Left cardiac atrium (tissue), 4 donors: Measurements from ENCODE around the gene AVPR1B. TPM values are rescaled to one million over a fixed set of nuclear protein-coding genes. Genes with fewer than 3 reads are reported as not detected.

Experiments used
- ATAC-seq, 2 donors: fragments of 200-7000 bp; cut with Tn5 transposase; one replicate each; pipeline ENCODE4 v1.9.1; 2020; ENCODE audit warnings: mild to moderate bottlenecking in 2 of 2, moderate library complexity in 2 of 2
- DNase-seq: peaks from one replicate; pipeline ENCODE4 v3.0.0-alpha.2; 2020
- intact Hi-C, 2 donors: fragments of 100-400 bp; cut with DNase I; formaldehyde crosslinking; loops; one replicate each; pipeline versions ENCODE4 v1.14.1 to v1.15.1; 2022 to 2023
- long read RNA-seq: library from polyadenylated mRNA; unstranded; transcript quantifications from one replicate; pipeline ENCODE4 v2.0.0, GENCODE V29; 2021
- total RNA-seq, 2 donors: library from RNA; stranded (reverse); fragmentation: NEBNext Ultra II Directional; extraction: Animal tissue kit (Norgen Biotek cat#: 25700); gene quantifications; one replicate each; pipeline ENCODE4 v1.2.1, GENCODE V29; 2021
- donor health status: DM: no; HTN: yes; CAD: no.
- donor health status: DM: no; HTN: yes; CAD: no; lungs with severe emphysema.
- donor health status: DM: yes; HTN: yes; CAD: no.
- donor health status: Dilated cardiomyopathy.

Gene AVPR1B, protein sequence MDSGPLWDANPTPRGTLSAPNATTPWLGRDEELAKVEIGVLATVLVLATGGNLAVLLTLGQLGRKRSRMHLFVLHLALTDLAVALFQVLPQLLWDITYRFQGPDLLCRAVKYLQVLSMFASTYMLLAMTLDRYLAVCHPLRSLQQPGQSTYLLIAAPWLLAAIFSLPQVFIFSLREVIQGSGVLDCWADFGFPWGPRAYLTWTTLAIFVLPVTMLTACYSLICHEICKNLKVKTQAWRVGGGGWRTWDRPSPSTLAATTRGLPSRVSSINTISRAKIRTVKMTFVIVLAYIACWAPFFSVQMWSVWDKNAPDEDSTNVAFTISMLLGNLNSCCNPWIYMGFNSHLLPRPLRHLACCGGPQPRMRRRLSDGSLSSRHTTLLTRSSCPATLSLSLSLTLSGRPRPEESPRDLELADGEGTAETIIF
- total RNA-seq: not detected
- long read RNA-seq: 0 reads

DNA sequence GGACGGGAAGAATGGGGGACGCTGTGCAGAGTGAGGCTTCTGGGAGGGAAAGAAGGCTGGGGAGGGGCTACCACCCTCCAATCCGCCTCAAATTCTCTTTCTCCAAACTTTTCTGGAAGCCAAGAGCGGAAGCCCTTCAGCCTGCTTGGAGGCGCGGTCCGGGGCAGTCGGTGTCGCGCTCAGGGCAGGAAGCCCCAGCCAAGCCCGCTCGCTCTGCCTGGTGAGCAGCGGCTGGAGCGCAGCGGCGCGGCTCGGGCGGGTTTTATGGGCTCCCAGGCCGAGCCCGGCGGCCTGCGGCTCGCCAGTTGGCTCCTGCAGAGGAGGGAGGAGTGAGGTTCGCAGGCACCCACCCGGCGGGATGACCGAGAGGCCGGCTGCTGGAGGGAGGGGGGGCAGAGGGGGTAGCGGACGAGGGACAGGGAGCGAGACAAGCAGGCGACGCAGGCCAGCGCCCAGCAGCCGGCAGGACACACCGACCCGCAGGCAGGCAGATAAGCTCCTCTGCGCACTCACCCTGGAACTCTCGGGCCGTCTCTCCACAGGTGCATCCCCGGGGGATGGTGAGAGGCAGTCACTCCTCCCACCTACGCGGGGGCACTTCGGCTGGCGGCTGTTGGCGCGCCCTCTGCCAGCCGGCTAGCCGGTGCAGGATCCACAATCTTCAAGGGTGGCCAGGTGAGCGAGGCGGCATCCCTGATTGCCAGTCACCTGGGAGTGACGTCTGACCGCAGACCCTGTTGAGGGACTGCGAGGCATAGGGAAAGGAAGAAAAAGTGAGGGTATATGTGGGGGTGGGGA lies at the start of gene AVPR1B:
AVPR1B (minus strand) TSS at position 238 of the 798 bp plus-strand sequence. CDS start 498 bp downstream, outside the sequence.
- peak; percentile 71 for DNase-seq

DNA sequence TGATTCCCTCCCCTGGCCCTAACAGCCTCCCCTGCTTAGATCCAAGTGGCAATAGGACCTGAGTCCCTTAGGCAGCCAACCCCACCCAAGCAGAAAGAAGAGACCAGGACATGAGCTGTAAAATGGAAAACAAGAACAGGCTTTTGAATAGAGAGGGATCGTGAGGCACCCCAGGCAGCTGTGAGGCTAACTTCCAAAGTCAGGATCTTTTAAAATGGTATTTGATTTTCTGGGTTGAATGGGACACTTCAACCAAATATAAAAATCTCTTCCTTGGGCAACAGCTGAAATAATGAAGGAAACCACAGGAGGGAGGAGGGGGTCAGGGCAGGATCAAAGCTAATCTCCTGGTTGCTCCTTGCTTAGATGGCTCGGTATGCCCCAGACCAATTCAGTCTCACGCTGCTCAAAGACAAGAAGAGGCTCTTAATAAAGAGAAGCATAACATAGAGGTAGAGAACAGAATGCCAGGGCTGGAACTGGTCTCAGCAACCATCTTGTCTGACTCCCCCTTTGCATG lies 28.6 kb upstream of the AVPR1B start:
- no peak for DNase-seq
- intact Hi-C loops: no loop called here

More for the DNA sequence above, at the start of gene AVPR1B:
- peak; percentile 91 to 92 for ATAC-seq
- intact Hi-C loops: loop anchor here in 1 of 2 donors (10.0 kb wide), 1 partner anchor 203 kb away; no protein-coding TSS in a partner anchor

DNA sequence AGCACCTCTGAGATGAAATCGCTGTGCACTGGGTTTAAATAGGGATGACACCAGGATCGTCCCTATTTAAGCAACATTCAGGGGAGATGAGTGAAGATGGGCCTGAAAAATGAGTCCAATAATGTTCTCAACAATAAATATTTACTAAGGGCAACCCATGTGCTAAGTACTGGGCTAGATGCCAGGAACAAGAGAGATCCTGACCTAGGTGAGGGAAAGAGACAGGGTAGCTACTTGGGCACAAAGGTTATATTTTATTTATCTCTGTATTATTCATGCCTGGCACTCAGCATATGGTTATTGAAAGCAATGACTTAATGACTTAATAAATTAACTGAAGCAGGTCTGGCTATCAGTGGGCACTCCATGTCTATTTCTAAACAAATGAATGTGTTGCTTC lies 27.4 kb upstream of the AVPR1B start:
- no peak for DNase-seq
- no peak for ATAC-seq

More for the DNA sequence above, 28.6 kb upstream of the AVPR1B start:
- no peak for ATAC-seq

DNA sequence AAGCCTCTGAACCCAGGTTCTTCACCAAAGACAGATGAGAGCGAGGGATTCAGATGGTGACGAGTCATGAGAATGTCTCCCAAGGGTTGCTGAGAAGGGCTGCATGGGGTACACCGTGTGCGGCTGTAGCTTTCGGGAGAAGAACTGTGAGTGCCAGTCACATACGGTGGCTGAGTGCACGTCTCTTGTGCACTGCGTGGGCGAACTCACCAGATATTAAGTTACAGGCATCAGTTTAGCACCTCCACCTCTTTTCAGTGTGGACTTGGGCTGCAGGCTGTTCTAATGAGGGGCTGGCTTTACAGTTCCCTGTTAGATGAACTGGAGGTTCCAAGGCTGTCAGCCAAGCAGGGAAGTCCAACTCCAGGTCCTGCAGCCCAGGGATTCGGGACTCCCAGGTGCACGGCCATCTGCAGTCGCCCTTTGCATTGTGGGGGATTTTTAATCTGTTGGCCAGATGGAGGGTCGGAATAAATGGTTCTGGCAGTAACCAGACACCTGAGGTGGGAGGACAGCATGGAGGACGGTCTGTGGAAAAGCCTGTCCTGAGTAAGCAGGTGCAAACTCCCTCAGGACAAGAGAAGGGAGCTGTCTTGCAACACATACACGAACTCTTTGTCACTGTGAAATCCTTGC lies 26.5 kb upstream of the AVPR1B start:
- intact Hi-C loops: no loop called here
- ATAC-seq: no peak
- no peak for DNase-seq

More for the DNA sequence above, 27.4 kb upstream of the AVPR1B start:
- intact Hi-C loops: no loop called here

- intact Hi-C loops: no loop called here
- ATAC-seq (no peak), DNase-seq (no peak)
Observed at GRCh38 chr1:206142770-206143169, 25.6 kb upstream of the AVPR1B start.

GRCh38 chr1:206142011-206142410 lies 24.8 kb upstream of the AVPR1B start:
- intact Hi-C loops: no loop called here
- ATAC-seq (no peak), DNase-seq (no peak)

DNA sequence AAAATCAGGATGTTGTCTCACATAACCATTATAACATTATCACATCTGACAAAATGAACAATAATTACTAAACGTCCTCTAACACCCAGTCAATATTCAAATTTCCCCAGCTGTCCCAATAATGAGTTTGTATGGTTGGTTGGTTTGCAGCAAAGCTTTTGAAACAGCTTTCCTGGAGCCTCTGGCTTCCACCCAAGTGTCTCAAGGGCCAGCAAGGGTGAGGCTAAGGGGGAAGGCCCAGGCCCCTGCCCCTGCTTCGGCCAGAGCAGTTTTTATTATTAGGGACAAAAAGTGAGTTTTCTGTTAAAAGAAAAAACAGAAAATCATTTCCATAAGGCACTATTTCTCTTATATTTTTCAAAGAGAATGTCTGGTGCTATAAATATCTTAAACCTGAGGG lies 19.1 kb upstream of the AVPR1B start:
- intact Hi-C loops: no loop called here
- no peak for ATAC-seq
- DNase-seq: no peak

- ATAC-seq (no peak), DNase-seq (no peak)
- intact Hi-C loops: no loop called here
Observed at GRCh38 chr1:206135248-206135647, 18.1 kb upstream of the AVPR1B start.

DNA sequence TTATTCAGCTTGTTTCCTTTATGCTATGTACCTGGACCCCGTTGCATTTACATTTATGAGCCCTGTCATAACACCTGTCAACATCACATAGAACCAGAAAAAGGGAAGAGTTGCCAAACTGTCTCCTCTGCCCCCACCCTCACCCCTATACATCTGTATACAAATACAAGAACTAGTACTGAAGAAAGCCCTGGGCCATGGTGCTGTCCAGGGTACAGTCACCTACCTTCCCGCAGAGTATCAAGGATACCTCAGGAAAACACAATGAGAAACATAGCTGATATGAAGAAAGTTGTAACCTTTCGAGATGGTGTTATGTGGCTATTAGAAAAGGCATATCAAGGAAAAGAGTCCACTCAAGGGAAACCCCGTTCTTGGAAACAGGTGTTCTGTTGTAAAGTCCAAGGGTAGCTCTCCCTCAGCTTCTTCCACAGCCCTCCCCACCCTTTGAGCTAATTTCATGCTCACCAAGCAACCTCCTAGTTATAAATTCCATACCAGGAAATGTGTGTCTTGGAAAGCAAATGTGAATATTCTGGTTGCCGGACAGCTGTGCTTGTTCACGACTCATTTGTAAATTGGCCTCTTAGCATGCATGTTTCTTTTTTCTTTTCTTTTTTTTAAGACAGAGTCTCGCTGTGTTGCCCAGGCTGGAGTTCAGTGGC lies 16.7 kb upstream of the AVPR1B start:
- intact Hi-C loops: no loop called here
- ATAC-seq: no peak
- DNase-seq: no peak

- no peak for DNase-seq
- intact Hi-C loops: no loop called here
- ATAC-seq: peak; percentile 34 to 49
Observed at GRCh38 chr1:206131037-206131436, 13.8 kb upstream of the AVPR1B start.

DNA sequence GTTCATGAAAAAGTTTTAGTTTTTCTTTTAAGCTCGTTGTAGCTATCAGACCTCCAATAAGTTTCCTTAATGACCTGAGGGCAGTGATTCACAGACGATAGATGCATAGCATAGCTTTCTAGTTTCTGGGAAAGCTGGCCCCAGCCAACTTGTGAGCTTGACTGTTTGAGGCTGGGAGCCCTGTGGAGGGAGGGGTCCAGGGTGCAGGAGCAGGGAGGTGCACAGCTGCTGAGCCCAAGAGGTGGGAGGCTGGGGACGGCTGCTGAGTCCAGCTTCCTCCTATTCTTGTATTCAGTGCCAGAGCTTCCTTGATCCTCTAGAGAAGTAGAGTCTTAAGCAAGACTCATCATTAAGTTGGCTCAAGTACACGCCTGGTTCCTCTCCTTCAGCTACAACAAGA lies 11.0 kb upstream of the AVPR1B start:
- no peak for ATAC-seq
- no peak for DNase-seq
- intact Hi-C loops: no loop called here

DNA sequence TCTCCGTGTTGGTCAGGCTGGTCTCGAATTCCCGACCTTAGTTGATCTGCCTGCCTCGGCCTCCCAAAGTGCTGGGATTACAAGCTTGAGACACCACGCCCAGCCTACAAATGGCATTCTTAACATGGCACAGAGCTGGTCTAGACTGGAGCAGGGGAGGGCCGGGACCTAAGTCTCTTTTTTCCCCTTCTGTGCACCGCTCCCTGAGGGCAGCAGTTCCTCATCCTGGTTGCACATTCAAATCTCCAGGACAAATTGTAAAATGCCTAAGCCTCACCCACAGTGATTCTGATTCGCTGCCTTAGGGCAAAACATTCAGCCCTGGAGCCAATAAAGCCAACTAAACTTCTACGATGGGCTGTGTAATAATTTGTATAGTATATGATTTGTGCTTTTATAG lies 10.1 kb upstream of the AVPR1B start:
- ATAC-seq (no peak), DNase-seq (no peak)
- intact Hi-C loops: no loop called here

DNA sequence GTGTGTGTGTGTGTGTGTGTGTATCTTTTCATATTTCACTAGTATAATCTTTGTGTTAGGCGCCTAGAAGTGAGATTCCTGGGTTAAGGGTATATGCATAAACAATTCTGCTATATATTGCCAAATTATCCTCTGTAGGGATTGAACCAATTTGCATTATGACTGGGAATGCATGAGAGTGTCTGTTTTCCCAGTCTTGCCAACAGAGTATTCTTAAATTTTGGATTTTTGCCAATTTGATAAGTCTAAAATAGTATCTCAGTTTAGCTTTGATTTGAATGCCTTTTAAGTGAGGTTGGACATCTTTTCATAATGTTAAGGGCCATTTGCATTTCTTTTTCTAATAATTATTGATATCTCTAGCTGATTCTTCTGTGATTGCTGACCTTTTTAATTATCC lies 8.2 kb upstream of the AVPR1B start:
- intact Hi-C loops: no loop called here
- peak in 1 of 2 donors; percentile 53 for ATAC-seq
- no peak for DNase-seq

- ATAC-seq (no peak), DNase-seq (no peak)
- intact Hi-C loops: no loop called here
Observed at GRCh38 chr1:206122686-206123085, 5.5 kb upstream of the AVPR1B start.

DNA sequence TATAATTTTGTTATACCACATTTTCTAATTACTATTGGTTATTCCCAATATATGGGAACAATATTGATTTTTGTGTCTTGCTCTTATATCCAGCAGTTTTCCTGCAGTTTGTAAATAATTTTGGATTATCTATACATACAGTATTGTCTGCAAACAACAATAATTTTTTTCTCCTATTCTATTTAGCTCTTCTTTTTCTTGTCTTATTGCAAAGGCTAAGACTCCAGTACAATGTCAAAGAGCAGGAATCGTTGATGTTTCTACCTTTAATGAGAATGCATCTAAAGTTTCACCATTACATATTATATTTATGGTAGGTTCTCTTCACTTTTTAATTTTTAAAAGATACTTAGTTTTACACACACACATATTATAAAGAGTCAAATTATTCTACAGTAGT lies 4.1 kb upstream of the AVPR1B start:
- ATAC-seq: no peak

GRCh38 chr1:206120406-206120805 lies 3.2 kb upstream of the AVPR1B start:
- intact Hi-C loops: no loop called here
- ATAC-seq (no peak), DNase-seq (no peak)

More for the DNA sequence above, 4.1 kb upstream of the AVPR1B start:
- intact Hi-C loops: no loop called here
- DNase-seq: no peak

DNA sequence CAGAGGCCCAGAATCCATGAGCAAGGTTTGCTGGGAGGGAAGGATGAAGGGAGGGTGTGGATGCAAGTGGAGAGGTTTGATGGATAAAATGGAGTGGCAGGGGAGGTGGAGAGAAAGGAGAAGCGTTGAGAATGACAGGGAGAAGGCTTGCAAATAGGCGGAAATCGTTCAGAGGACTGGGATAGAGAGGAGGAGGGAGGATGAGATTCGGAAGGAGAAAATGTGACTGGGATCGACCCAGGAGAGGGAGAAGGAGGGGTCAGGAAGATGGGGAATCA lies 376 bp downstream of the AVPR1B start:
- intact Hi-C loops: loop anchor here in 1 of 2 donors (10.0 kb wide), 1 partner anchor 202 kb away; no protein-coding TSS in a partner anchor
- ATAC-seq (peak in 1 of 2 donors; percentile 13), DNase-seq (no peak)

GRCh38 chr1:206116191-206116872 lies 856 bp downstream of the AVPR1B start:
- DNase-seq: no peak
- intact Hi-C loops: loop anchor here in 1 of 2 donors (10.0 kb wide), 1 partner anchor 202 kb away; no protein-coding TSS in a partner anchor
- ATAC-seq: no peak
